Thoracic aorta (tissue), 2 donors: Measurements from ENCODE around the gene DCUN1D4. TPM values are rescaled to one million over a fixed set of nuclear protein-coding genes. Genes with fewer than 3 reads are reported as not detected.

Experiments used
- ATAC-seq: fragments of 150-250 bp; one replicate; pipeline ENCODE4 v1.8.0; 2017; ENCODE audit warnings: low read depth; ENCODE audit not compliant: insufficient number of reproducible peaks, low FRiP score
- DNase-seq: peaks from one replicate; pipeline ENCODE4 v3.0.0-alpha.2; 2020; ENCODE audit warnings: low spot score
- H3K27ac ChIP-seq, 2 donors: fragments of 200-600 bp; sonication (generic); 1 replicate in 1 of 2; 2 replicates in 1 of 2; pipeline ENCODE4 v1.5.1; 2016; ENCODE audit warnings: mild to moderate bottlenecking in 2 of 2, moderate library complexity in 2 of 2
- H3K27me3 ChIP-seq: fragments of 200-600 bp; sonication (generic); replicated peaks from 2 replicates; pipeline ENCODE4 v1.6.0; 2016; ENCODE audit warnings: mild to moderate bottlenecking; ENCODE audit not compliant: insufficient read depth
- H3K36me3 ChIP-seq: fragments of 200-600 bp; sonication (generic); one replicate; pipeline ENCODE4 v1.5.1; 2016
- H3K4me1 ChIP-seq, 2 donors: fragments of 200-600 bp; sonication (generic); 1 replicate in 1 of 2; 2 replicates in 1 of 2; pipeline versions ENCODE4 v1.5.1 to v1.6.0; 2016; ENCODE audit warnings: low read depth in 2 of 2, mild to moderate bottlenecking in 1 of 2; ENCODE audit not compliant: control insufficient read depth in 1 of 2
- H3K4me3 ChIP-seq: fragments of 200-600 bp; sonication (generic); 2 replicates; pipeline ENCODE4 v1.5.1; 2016; ENCODE audit warnings: mild to moderate bottlenecking
- H3K9me3 ChIP-seq: fragments of 200-600 bp; sonication (generic); 2 replicates; pipeline ENCODE4 v1.5.1; 2016
- CTCF ChIP-seq: fragments of 200-600 bp; sonication (generic); IDR thresholded peaks from one replicate; pipeline ENCODE4 v1.5.1; 2019; ENCODE audit warnings: antibody characterized with exemption
- total RNA-seq, 2 donors: library from RNA; depleted of rRNA; stranded (reverse); fragments of >200 nt; gene quantifications; one replicate each; pipeline versions ENCODE4 v1.1.0 to v1.2.3, GENCODE V29; 2016

Gene DCUN1D4
- total RNA-seq, 2 donors from 2014 or later = 30.3 to 53.8 TPM

GRCh38 chr4:51833236-51833635, 9.7 kb upstream of the DCUN1D4 start:
- Histone ChIP-seq H3K4me3 (no peak overlapping the region), H3K27me3 (no peaks in the 10 kb centered on the region), H3K27ac (no peak overlapping the region), H3K9me3 (no peaks in the 10 kb centered on the region), H3K4me1 (no peaks in the 10 kb centered on the region), H3K36me3 (no peaks in the 10 kb centered on the region)
- no peak for TF ChIP-seq CTCF
- ATAC-seq (no peak), DNase-seq (no peak)

GRCh38 chr4:51835079-51835478, 7.9 kb upstream of the DCUN1D4 start:
- ATAC-seq (no peak), DNase-seq (no peak)
- Histone ChIP-seq H3K36me3 (no peaks in the 10 kb centered on the region), H3K27ac (no peak overlapping the region), H3K27me3 (no peaks in the 10 kb centered on the region), H3K4me3 (no peak overlapping the region), H3K9me3 (no peaks in the 10 kb centered on the region), H3K4me1 (no peaks in the 10 kb centered on the region)
- TF ChIP-seq CTCF = no peak

- Histone ChIP-seq H3K27me3 (no peaks in the 10 kb centered on the region), H3K4me3 (no peak overlapping the region), H3K27ac (no peak overlapping the region), H3K9me3 (no peaks in the 10 kb centered on the region), H3K36me3 (no peaks in the 10 kb centered on the region), H3K4me1 (no peaks in the 10 kb centered on the region)
- ATAC-seq = no peak
- no peak for DNase-seq
- TF ChIP-seq CTCF = no peak
Observed at GRCh38 chr4:51835855-51836254, 7.1 kb upstream of the DCUN1D4 start.

- no peaks in the 10 kb centered on the region for H3K9me3 ChIP-seq
- TF ChIP-seq CTCF = no peak
- no peaks in the 10 kb centered on the region for H3K4me1 ChIP-seq
- H3K4me3 ChIP-seq = no peak overlapping the region
- no peak overlapping the region for H3K27ac ChIP-seq
- no peak for ATAC-seq
- H3K36me3 ChIP-seq = no peaks in the 10 kb centered on the region
- H3K27me3 ChIP-seq = no peaks in the 10 kb centered on the region
- DNase-seq = no peak
Observed at GRCh38 chr4:51836549-51836948, 6.4 kb upstream of the DCUN1D4 start.

- Histone ChIP-seq H3K27ac (no peak overlapping the region), H3K9me3 (no peaks in the 10 kb centered on the region), H3K27me3 (no peaks in the 10 kb centered on the region), H3K36me3 (no peaks in the 10 kb centered on the region), H3K4me3 (no peak overlapping the region), H3K4me1 (peaks cover 0 to 10% of the 10 kb centered on the region in 2 donors)
- ATAC-seq = no peak
- DNase-seq = no peak
- TF ChIP-seq CTCF = no peak
Observed at GRCh38 chr4:51840781-51841180, 2.2 kb upstream of the DCUN1D4 start.
